Lung (tissue), 12 donors: ENCODE results near the gene BRCC3. TPM values are rescaled to one million over a fixed set of nuclear protein-coding genes. Genes with fewer than 3 reads are reported as not detected.

Experiments used
- ATAC-seq: fragments of 200-7000 bp; cut with Tn5 transposase; one replicate; pipeline ENCODE4 v1.9.1; 2020; ENCODE audit warnings: moderate number of reproducible peaks; ENCODE audit not compliant: insufficient read depth, low FRiP score
- DNase-seq, 3 donors: peaks; one replicate each; pipeline ENCODE4 v3.0.0-alpha.2; 2013 to 2017
- H3K27ac ChIP-seq, 2 donors: one replicate each; pipeline ENCODE4 v1.5.1; 2013; ENCODE audit warnings: mild to moderate bottlenecking in 2 of 2, moderate library complexity in 2 of 2, control low read depth in 1 of 2, inconsistent platforms in 1 of 2, low read depth in 1 of 2, low read length in 1 of 2
- H3K27me3 ChIP-seq, 3 donors: one replicate each; pipeline ENCODE4 v1.5.1; 2013; ENCODE audit warnings: low read length in 2 of 3; ENCODE audit not compliant: control insufficient read depth in 3 of 3, insufficient read depth in 3 of 3
- H3K36me3 ChIP-seq, 4 donors: one replicate each; pipeline ENCODE4 v1.5.1; 2013; ENCODE audit warnings: low read length in 4 of 4, mild to moderate bottlenecking in 1 of 4, moderate library complexity in 1 of 4; ENCODE audit not compliant: control insufficient read depth in 4 of 4, insufficient read depth in 4 of 4
- H3K4me1 ChIP-seq, 5 donors: one replicate each; pipeline ENCODE4 v1.5.1; 2013; ENCODE audit warnings: low read length in 5 of 5, mild to moderate bottlenecking in 2 of 5, moderate library complexity in 1 of 5; ENCODE audit not compliant: control insufficient read depth in 5 of 5, insufficient read depth in 5 of 5
- H3K4me3 ChIP-seq: one replicate; pipeline ENCODE4 v1.5.1; 2013; ENCODE audit warnings: mild to moderate bottlenecking, control low read depth, moderate library complexity
- H3K9ac ChIP-seq, 2 donors: one replicate each; pipeline ENCODE4 v1.5.1; 2013; ENCODE audit warnings: low read length in 2 of 2, control low read depth in 1 of 2; ENCODE audit not compliant: insufficient read depth in 1 of 2
- H3K9me3 ChIP-seq, 4 donors: one replicate each; pipeline ENCODE4 v1.5.1; 2013; ENCODE audit warnings: low read length in 3 of 4, mild to moderate bottlenecking in 1 of 4, moderate library complexity in 1 of 4; ENCODE audit not compliant: control insufficient read depth in 4 of 4, insufficient read depth in 3 of 4
- WGBS, 2 donors: extraction: QIAGEN DNeasy Blood & Tissue Kit; methylation state at CpG; one replicate each; pipeline ENCODE4 v1.1.7; 2013; 5-methylcytosine and 5-hydroxymethylcytosine counted together
- polyA plus RNA-seq, 2 donors: library from polyadenylated mRNA; stranded (reverse); fragments of 200-250 nt; gene quantifications; one replicate each; pipeline ENCODE4 v1.2.1, GENCODE V29; 2013
- total RNA-seq, 2 donors: library from RNA; depleted of rRNA in 1 of 2; stranded (reverse); fragments of >200 nt in 1 of 2; gene quantifications; one replicate each; pipeline ENCODE4 v1.2.1, GENCODE V29; 2014 to 2021
- TF ChIP-seq, protein P1 (sequence below): IDR thresholded peaks from 2 replicates; pipeline ENCODE4 v1.5.1; 2012; ENCODE audit warnings: mild to moderate bottlenecking; ENCODE audit errors: control extremely low read depth, extremely low read depth
- donor health status: control.
- donor health status: control.
- donor health status: Bipolar disorder and iron deficiency.
- donor health status: healthy.
- donor health status: DM: yes; HTN: yes; CAD: no.

Gene BRCC3
- total and polyA plus RNA-seq, 4 donors: 7.9 to 17.9 (median 13.4) TPM

- ATAC-seq (no peak), DNase-seq (no peak)
- Histone ChIP-seq H3K9me3 (no peaks in the 10 kb centered on the region), H3K9ac (no peak overlapping the region), H3K4me1 (peaks cover 0 to 6% (median 0%) of the 10 kb centered on the region in 5 donors), H3K27ac (no peak overlapping the region), H3K4me3 (no peak overlapping the region), H3K27me3 (no peaks in the 10 kb centered on the region), H3K36me3 (peaks cover 0 to 12% (median under 1%) of the 10 kb centered on the region in 4 donors)
- TF ChIP-seq, protein P1, sequence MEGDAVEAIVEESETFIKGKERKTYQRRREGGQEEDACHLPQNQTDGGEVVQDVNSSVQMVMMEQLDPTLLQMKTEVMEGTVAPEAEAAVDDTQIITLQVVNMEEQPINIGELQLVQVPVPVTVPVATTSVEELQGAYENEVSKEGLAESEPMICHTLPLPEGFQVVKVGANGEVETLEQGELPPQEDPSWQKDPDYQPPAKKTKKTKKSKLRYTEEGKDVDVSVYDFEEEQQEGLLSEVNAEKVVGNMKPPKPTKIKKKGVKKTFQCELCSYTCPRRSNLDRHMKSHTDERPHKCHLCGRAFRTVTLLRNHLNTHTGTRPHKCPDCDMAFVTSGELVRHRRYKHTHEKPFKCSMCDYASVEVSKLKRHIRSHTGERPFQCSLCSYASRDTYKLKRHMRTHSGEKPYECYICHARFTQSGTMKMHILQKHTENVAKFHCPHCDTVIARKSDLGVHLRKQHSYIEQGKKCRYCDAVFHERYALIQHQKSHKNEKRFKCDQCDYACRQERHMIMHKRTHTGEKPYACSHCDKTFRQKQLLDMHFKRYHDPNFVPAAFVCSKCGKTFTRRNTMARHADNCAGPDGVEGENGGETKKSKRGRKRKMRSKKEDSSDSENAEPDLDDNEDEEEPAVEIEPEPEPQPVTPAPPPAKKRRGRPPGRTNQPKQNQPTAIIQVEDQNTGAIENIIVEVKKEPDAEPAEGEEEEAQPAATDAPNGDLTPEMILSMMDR: no peak
- 83 to 87% methylated on average over 3 of the region's 3 CpGs for WGBS, 2 donors
These were observed 15.8 kb upstream of the BRCC3 start for GRCh38 chrX:155055494-155055893.

DNA sequence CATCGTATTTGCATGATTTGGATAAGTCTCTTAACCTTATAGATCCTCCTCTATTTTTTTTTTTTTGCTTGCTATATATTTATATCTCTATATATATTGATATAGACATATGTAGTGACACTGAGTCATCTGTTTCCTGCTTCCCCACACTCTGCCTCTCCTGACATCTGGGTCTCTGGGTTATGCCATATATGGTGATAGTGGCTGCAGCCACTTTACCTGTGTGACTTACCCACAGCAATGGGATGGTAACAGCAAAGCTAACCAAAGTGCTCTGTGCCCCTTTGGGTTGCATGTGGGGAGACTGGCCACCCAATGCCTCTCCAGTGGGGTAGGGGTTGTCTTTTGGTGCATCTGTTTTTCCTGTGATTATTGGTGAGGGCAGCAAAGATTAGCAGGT lies 14.8 kb upstream of the BRCC3 start:
- no peak overlapping the region for H3K9ac ChIP-seq
- H3K27ac ChIP-seq: no peak overlapping the region
- TF ChIP-seq, protein P1: no peak
- H3K27me3 ChIP-seq: no peaks in the 10 kb centered on the region
- 75 to 100% methylated on average over 1 of the region's 1 CpG for WGBS, 2 donors
- DNase-seq: no peak
- no peak for ATAC-seq
- peaks cover 0 to 6% (median 0%) of the 10 kb centered on the region in 5 donors for H3K4me1 ChIP-seq
- peaks cover 0 to 10% (median 2%) of the 10 kb centered on the region in 4 donors for H3K36me3 ChIP-seq
- H3K4me3 ChIP-seq: no peak overlapping the region
- H3K9me3 ChIP-seq: no peaks in the 10 kb centered on the region

- H3K27ac ChIP-seq: peak overlapping the region in 1 of 2 donors; percentile 37
- WGBS, 2 donors: 19 to 24% methylated on average over 17 to 25 of the region's 25 CpGs
- H3K4me3 ChIP-seq: no peak overlapping the region
- TF ChIP-seq, protein P1: peak; percentile 75
- DNase-seq (peak; percentile 80 to 87 (median 81)), ATAC-seq (peak; percentile 73)
- H3K27me3 ChIP-seq: no peaks in the 10 kb centered on the region
- no peaks in the 10 kb centered on the region for H3K9me3 ChIP-seq
- peaks cover 0 to 6% (median 2%) of the 10 kb centered on the region in 4 donors for H3K36me3 ChIP-seq
- peaks cover 0 to 6% (median 0%) of the 10 kb centered on the region in 5 donors for H3K4me1 ChIP-seq
- H3K9ac ChIP-seq: peak overlapping the region in 1 of 2 donors; percentile 53
These were observed 14.2 kb upstream of the BRCC3 start for GRCh38 chrX:155056877-155057792.
